Measurements from ENCODE around the gene HMG20A.

DNA sequence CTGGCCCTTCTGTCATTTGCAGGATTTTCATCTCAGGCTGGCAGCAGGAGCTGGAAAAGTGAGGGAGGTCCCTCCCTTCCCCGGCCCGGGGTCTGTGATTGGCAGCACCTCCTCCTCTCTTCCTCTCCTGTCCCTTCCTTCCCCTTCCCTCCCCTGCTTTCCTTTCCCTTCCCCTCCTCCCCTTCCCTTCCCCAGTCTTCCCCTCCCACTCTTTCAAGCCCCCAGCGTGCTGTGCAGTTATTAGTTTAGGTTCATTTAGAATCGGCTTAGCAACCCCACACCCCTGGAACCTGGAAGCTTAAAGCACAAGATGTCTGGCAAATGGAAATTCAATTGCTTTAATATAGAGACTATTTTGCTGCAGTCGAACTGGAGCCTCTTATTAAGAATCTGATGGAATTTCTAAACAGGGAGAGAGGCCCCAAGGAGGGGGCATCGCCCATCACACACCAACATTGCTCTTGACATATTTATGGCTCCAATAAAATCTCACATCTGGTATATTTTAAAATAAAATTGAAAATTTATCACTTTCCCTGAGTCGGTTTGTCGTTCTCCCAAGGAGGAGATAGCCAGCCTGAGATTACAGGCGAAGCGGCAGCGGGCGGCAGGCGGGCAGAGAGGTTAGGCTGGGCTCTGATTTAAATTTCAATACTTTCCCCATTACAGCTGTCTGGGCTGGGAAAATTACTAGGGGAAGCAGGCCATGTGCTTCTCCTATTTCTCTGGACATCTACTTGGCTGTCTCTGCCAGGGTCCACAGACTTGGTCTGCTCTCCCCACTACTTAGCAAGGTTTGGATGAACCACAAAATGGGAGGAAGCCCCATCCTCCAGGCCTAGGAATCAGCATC, 113.1 kb downstream of the HMG20A start:
- no peak for TF ChIP-seq POLR2AphosphoS5 (IDR thresholded peaks at IDR 0.05; ENCODE audit: low read depth, low read length)
- no peak for TF ChIP-seq TAF1 (IDR thresholded peaks at IDR 0.05; ENCODE audit: borderline replicate concordance, insufficient read depth, low read length)
